Upper lobe of left lung (tissue), 4 donors: ENCODE measurements around the gene PRR33.

Source experiments
- EP300 ChIP-seq, 4 donors: sonication (generic); formaldehyde crosslinking; IDR thresholded peaks; one replicate each; pipeline ENCODE4 v1.5.1; 2017; ENCODE audit warnings: antibody characterized with exemption in 4 of 4, control low read depth in 2 of 4
- POLR2A ChIP-seq, 4 donors: fragments of 450-650 bp; IDR thresholded peaks; one replicate each; pipeline ENCODE4 v1.5.1; 2016 to 2017; ENCODE audit warnings: antibody characterized with exemption in 4 of 4, mild to moderate bottlenecking in 2 of 4
- POLR2AphosphoS5 ChIP-seq, 2 donors: sonication (generic); formaldehyde crosslinking; IDR thresholded peaks; one replicate each; pipeline ENCODE4 v1.5.1; 2017; ENCODE audit warnings: antibody characterized with exemption in 2 of 2
- TF ChIP-seq, protein P1 (sequence below), 6 experiments: fragments of 450-650 bp in 4 of 6; fragments of 200-600 bp in 2 of 6; sonication (generic) in 2 of 6; IDR thresholded peaks; one replicate each; pipeline ENCODE4 v1.5.1; 2016 to 2019; ENCODE audit warnings: antibody characterized with exemption in 6 of 6

GRCh38 chr11:1938343-1939005 lies 46.8 kb upstream of the PRR33 start:
- TF ChIP-seq, protein P1, sequence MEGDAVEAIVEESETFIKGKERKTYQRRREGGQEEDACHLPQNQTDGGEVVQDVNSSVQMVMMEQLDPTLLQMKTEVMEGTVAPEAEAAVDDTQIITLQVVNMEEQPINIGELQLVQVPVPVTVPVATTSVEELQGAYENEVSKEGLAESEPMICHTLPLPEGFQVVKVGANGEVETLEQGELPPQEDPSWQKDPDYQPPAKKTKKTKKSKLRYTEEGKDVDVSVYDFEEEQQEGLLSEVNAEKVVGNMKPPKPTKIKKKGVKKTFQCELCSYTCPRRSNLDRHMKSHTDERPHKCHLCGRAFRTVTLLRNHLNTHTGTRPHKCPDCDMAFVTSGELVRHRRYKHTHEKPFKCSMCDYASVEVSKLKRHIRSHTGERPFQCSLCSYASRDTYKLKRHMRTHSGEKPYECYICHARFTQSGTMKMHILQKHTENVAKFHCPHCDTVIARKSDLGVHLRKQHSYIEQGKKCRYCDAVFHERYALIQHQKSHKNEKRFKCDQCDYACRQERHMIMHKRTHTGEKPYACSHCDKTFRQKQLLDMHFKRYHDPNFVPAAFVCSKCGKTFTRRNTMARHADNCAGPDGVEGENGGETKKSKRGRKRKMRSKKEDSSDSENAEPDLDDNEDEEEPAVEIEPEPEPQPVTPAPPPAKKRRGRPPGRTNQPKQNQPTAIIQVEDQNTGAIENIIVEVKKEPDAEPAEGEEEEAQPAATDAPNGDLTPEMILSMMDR (IDR thresholded peaks at IDR 0.05): no peak
- TF ChIP-seq EP300 (IDR thresholded peaks at IDR 0.05): no peak
- TF ChIP-seq POLR2A (IDR thresholded peaks at IDR 0.05): no peak
- TF ChIP-seq POLR2AphosphoS5 (IDR thresholded peaks at IDR 0.05): no peak
